Lower leg skin (tissue), 4 donors: ENCODE results near the gene STAC. TPM values are rescaled to one million over a fixed set of nuclear protein-coding genes. Genes with fewer than 3 reads are reported as not detected.

Experiments used
- DNase-seq, 2 donors: peaks; one replicate each; pipeline ENCODE4 v3.0.0-alpha.2; 2019; ENCODE audit warnings: low spot score in 2 of 2
- H3K4me3 ChIP-seq: fragments of 200-600 bp; sonication (generic); 2 replicates; pipeline ENCODE4 v1.5.1; 2017; ENCODE audit warnings: mild to moderate bottlenecking, low read depth; ENCODE audit not compliant: poor library complexity, severe bottlenecking
- POLR2A ChIP-seq, 2 donors: fragments of 450-650 bp; IDR thresholded peaks; one replicate each; pipeline ENCODE4 v1.6.1; 2016 to 2017; ENCODE audit warnings: antibody characterized with exemption in 2 of 2, mild to moderate bottlenecking in 1 of 2, moderate library complexity in 1 of 2
- WGBS, 2 donors: methylation state at CpG; one replicate each; pipeline ENCODE4 v1.1.5; 2018; 5-methylcytosine and 5-hydroxymethylcytosine counted together
- intact Hi-C: fragments of 100-400 bp; cut with DNase I; formaldehyde crosslinking; loops from one replicate; pipeline ENCODE4 v1.15.0; 2023; ENCODE audit warnings: low total_unique reads
- total RNA-seq, 4 donors: library from RNA; depleted of rRNA; stranded (reverse); fragments of >200 nt; gene quantifications; one replicate each; pipeline ENCODE4 v1.1.0, GENCODE V29; 2016
- TF ChIP-seq, protein P1 (sequence below), 3 donors: fragments of 450-650 bp; IDR thresholded peaks; one replicate each; pipeline ENCODE4 v1.5.1; 2016; ENCODE audit warnings: antibody characterized with exemption in 3 of 3, mild to moderate bottlenecking in 3 of 3, moderate library complexity in 2 of 3

The STAC gene
- total RNA-seq, 4 donors from 2014 or later, result 0.38 to 5.9 (median 1.1) TPM

DNA sequence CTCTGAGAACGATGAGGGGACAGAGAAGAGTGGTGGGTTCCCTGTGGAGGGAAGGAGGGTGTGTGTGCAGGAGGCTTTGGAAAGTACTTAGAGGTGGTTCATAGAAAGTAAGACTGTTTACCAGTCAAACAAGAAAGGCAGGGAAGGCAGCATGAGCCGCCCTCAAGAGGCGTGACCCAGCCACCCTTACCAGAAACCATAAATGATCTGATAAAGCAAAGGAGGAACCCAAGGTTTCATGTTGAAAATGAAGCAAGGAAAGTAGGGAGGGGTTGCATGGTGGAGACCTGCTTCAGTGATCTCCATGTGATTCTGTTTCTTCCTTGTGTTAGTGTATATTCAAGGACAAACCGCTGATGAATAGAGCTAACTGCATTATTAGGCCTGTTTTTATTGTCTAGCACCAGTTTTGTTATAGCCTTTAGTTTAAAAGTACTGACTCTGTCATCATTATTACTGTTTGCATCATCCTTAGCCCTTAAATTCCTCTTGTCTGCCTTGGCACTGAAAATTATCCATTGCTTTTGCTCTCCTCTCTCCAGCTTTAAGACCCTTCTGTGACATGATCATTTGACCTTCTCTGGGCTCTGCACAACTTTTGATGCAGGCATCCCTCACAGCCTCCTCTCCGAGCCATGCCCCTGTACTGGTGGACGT, 96.1 kb downstream of the STAC start:
- H3K4me3 ChIP-seq, result no peak overlapping the region
- TF ChIP-seq, protein P1, sequence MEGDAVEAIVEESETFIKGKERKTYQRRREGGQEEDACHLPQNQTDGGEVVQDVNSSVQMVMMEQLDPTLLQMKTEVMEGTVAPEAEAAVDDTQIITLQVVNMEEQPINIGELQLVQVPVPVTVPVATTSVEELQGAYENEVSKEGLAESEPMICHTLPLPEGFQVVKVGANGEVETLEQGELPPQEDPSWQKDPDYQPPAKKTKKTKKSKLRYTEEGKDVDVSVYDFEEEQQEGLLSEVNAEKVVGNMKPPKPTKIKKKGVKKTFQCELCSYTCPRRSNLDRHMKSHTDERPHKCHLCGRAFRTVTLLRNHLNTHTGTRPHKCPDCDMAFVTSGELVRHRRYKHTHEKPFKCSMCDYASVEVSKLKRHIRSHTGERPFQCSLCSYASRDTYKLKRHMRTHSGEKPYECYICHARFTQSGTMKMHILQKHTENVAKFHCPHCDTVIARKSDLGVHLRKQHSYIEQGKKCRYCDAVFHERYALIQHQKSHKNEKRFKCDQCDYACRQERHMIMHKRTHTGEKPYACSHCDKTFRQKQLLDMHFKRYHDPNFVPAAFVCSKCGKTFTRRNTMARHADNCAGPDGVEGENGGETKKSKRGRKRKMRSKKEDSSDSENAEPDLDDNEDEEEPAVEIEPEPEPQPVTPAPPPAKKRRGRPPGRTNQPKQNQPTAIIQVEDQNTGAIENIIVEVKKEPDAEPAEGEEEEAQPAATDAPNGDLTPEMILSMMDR (IDR thresholded peaks at IDR 0.05), result no peak
- TF ChIP-seq POLR2A (IDR thresholded peaks at IDR 0.05), result no peak
- no peak for DNase-seq
- intact Hi-C loops, result no loop called here
- WGBS, 2 donors, result 64 to 69% methylated on average over 5 to 6 of the region's 6 CpGs

DNA sequence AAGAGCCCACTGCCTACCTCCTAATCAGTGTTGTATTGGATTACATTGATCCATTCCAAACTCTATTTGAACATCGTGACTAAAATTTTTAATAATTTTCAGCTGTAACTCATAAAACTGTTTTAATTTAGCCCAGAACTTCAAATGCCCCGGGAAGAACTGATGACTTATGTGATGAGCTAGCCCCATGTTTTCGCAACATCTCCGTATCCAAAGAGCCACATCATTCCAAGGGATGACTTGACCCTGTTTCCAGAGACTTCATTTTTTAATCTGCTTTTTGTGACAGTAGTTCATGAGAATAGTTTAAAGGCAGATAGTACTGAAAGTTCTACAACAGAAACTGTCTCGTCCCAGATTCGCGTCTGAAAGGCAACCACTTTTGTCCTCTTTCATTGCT, 97.4 kb downstream of the STAC start:
- intact Hi-C loops, result no loop called here
- TF ChIP-seq, protein P1 (IDR thresholded peaks at IDR 0.05), result no peak
- TF ChIP-seq POLR2A (IDR thresholded peaks at IDR 0.05), result no peak
- WGBS, 2 donors, result 70% methylated on average over 7 of the region's 7 CpGs
- H3K4me3 ChIP-seq, result no peak overlapping the region
- DNase-seq, result peak in 1 of 2 donors; percentile 22

DNA sequence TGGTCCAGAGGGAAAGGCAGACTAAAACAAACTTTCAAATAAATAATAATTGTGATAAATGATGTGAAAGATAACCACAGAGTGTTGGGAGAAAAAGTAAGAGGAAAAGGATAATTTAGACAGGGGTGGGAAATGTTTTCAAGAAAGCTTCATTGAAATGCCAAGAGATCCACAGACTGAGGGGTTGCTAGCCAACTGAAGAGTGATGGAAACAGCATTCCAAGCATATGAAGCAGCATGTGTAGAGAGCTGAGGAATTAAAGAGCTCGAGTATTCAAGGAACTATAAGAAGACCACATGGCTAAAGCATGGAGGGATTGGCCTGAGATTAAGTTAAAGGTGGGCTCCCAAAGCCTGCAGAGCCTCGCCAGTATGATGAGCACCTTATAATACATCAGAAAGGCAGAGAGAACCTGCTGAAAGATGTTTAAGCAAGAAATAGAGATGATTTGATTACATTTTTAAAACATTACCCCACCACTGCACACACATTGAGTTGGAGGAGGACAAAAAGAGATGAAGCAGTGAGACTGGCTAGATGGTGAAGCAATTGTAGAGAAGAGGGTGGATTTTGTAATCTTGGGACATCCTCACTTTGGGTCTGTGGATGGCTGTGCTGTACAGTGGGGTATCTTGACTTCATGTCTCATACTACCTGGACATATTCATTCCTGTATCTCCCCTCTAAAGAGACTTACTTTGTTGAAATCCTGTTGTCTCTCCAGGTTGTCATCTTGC, 100.8 kb downstream of the STAC start:
- intact Hi-C loops, result no loop called here
- TF ChIP-seq, protein P1 (IDR thresholded peaks at IDR 0.05), result no peak
- TF ChIP-seq POLR2A (IDR thresholded peaks at IDR 0.05), result no peak
- DNase-seq, result no peak
- H3K4me3 ChIP-seq, result no peak overlapping the region
- WGBS, 2 donors, result 53 to 67% methylated on average over 2 of the region's 2 CpGs

DNA sequence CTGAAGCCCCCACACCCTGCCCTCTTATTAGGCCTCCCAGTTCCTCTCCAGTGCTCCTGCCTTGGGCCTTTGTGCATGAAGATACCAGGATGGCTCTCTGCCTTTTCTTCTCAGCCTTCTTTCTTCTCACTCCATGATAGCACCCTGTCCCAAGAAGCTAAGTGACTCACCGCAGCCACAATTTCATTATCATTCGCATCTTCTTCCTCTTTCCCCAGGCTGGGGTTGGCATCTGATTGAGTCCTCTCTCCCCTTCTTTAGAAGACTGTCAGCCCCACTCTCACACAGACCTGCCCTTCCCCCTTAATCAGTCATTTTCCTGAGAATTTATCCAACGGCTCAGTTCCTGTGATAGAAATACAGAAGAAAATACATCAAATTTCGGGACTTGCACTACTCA, 102.0 kb downstream of the STAC start:
- DNase-seq, result no peak
- WGBS, 2 donors, result 83% methylated on average over 4 of the region's 4 CpGs
- no peak overlapping the region for H3K4me3 ChIP-seq
- intact Hi-C loops, result no loop called here
- no peak for TF ChIP-seq POLR2A (IDR thresholded peaks at IDR 0.05)
- TF ChIP-seq, protein P1 (IDR thresholded peaks at IDR 0.05), result no peak

DNA sequence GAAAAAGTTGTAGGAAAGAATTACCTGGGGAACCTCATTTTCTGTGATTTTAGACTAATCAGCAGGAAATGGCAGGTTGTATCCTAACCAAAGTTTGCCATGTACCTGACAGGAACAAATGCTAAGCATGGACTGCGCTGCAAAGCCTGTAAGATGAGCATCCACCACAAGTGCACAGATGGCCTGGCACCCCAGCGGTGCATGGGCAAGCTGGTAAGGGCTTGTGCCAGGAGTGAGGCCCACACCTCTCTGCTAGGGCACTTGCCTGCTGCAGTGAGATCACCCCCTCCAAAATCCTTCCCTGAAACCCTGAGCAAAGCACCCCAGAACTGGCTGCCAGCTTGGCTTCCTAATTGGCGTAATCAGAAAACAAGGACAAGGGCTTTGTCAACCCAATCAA, 102.6 kb downstream of the STAC start:
- no peak for DNase-seq
- H3K4me3 ChIP-seq, result no peak overlapping the region
- 85 to 97% methylated on average over 3 of the region's 3 CpGs for WGBS, 2 donors
- TF ChIP-seq POLR2A (IDR thresholded peaks at IDR 0.05), result no peak
- TF ChIP-seq, protein P1 (IDR thresholded peaks at IDR 0.05), result no peak
- intact Hi-C loops, result no loop called here
